MCF 10A (cell line): Measurements from ENCODE around the gene SBNO1. TPM values are rescaled to one million over a fixed set of nuclear protein-coding genes. Genes with fewer than 3 reads are reported as not detected.

Experiments
- BruUV-seq: library from RNA; stranded (reverse); fragments of 400-500 nt; replicated peaks from 2 replicates; lab custom pipeline; 2021; lab: Mats Ljungman, UMichigan
- CTCF ChIA-PET: fragments of 300-600 bp; sonication (Branson Sonifier 250); formaldehyde crosslinking; extraction: SDS; loops from one replicate; lab custom pipeline; 2021; ENCODE audit warnings: antibody characterized with exemption, inconsistent platforms; lab: Yijun Ruan, JAX
- POLR2A ChIA-PET: fragments of 300-600, 350-650 bp; sonication (Branson Sonifier 250); formaldehyde crosslinking; extraction: SDS; loops from one replicate; lab custom pipeline; 2020; ENCODE audit warnings: antibody characterized with exemption, inconsistent platforms; lab: Yijun Ruan, JAX
- DNase-seq: peaks from one replicate; pipeline ENCODE4 v3.0.0-alpha.2; 2018; ENCODE audit not compliant: unreplicated experiment
- H3K27ac Mint-ChIP-seq: one replicate; pipeline ENCODE4 v1.8.0; 2022; ENCODE audit warnings: mild to moderate bottlenecking, low read depth, mixed read lengths; ENCODE audit not compliant: unreplicated experiment
- H3K27me3 Mint-ChIP-seq: one replicate; pipeline ENCODE4 v1.8.0; 2022; ENCODE audit warnings: mixed read lengths; ENCODE audit not compliant: insufficient read depth, unreplicated experiment
- H3K36me3 Mint-ChIP-seq: one replicate; pipeline ENCODE4 v1.8.0; 2022; ENCODE audit warnings: mild to moderate bottlenecking, moderate library complexity, mixed read lengths; ENCODE audit not compliant: insufficient read depth, unreplicated experiment
- H3K4me1 Mint-ChIP-seq: one replicate; pipeline ENCODE4 v1.8.0; 2022; ENCODE audit warnings: mixed read lengths; ENCODE audit not compliant: insufficient read depth, unreplicated experiment
- H3K4me3 Mint-ChIP-seq: one replicate; pipeline ENCODE4 v1.8.0; 2022; ENCODE audit warnings: mild to moderate bottlenecking, moderate library complexity, mixed read lengths; ENCODE audit not compliant: unreplicated experiment
- H3K9me3 Mint-ChIP-seq: one replicate; pipeline ENCODE4 v1.8.0; 2022; ENCODE audit warnings: mixed read lengths; ENCODE audit not compliant: unreplicated experiment
- intact Hi-C: fragments of 100-400 bp; cut with micrococcal nuclease; formaldehyde crosslinking; loops from 2 replicates; pipeline ENCODE4 v1.14.1; 2022
- total RNA-seq: library from RNA; stranded (reverse); gene quantifications from 2 replicates; pipeline ENCODE4 v1.2.3, GENCODE V29; 2022
- TF ChIP-seq, protein P1 (sequence below): fragments of 200-600 bp; IDR thresholded peaks from one replicate; pipeline ENCODE4 v1.8.0; 2022; ENCODE audit warnings: antibody characterized with exemption, mild to moderate bottlenecking; ENCODE audit not compliant: unreplicated experiment

The SBNO1 gene
- total RNA-seq, 1 experiment from 2014 or later: 30.3 TPM

DNA sequence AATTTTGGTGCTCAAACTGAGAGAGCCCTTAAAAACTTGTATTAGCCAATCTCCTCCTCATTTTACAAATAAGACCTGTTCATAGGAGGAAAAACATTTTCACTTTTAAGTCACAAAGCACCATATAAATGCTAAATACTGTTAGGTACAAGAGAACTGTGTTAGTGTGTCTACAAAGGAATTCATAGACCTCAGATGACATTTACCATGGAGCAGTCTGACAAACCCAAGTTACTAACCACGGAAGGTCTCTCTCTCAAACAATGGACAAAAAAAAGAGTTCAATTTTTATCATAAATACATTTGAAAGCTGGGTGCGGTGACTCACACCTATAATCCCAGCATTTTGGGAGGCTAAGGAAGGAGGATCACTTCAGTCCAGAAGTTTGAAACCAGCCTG is 10.0 kb downstream of the SBNO1 start:
- TF ChIP-seq, protein P1, sequence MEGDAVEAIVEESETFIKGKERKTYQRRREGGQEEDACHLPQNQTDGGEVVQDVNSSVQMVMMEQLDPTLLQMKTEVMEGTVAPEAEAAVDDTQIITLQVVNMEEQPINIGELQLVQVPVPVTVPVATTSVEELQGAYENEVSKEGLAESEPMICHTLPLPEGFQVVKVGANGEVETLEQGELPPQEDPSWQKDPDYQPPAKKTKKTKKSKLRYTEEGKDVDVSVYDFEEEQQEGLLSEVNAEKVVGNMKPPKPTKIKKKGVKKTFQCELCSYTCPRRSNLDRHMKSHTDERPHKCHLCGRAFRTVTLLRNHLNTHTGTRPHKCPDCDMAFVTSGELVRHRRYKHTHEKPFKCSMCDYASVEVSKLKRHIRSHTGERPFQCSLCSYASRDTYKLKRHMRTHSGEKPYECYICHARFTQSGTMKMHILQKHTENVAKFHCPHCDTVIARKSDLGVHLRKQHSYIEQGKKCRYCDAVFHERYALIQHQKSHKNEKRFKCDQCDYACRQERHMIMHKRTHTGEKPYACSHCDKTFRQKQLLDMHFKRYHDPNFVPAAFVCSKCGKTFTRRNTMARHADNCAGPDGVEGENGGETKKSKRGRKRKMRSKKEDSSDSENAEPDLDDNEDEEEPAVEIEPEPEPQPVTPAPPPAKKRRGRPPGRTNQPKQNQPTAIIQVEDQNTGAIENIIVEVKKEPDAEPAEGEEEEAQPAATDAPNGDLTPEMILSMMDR: no peak
- Mint-ChIP-seq H3K4me1 (peaks cover 6% of the 10 kb centered on the region), H3K9me3 (no peaks in the 10 kb centered on the region), H3K4me3 (no peak overlapping the region), H3K27me3 (no peaks in the 10 kb centered on the region), H3K36me3 (peaks cover 27% of the 10 kb centered on the region), H3K27ac (no peak overlapping the region)
- intact Hi-C loops: no loop called here
- CTCF ChIA-PET: interaction anchor here (0.5 kb wide), 1 partner anchor 1310 kb away, joined by 3 read pairs; no protein-coding TSS in a partner anchor
- BruUV-seq: no TSS peak
- DNase-seq: no peak
- POLR2A ChIA-PET: interaction anchor here (0.6 to 2.1 kb wide), 2 partner anchors 9 to 29 kb away, joined by 3 to 14 read pairs; no protein-coding TSS in a partner anchor

DNA sequence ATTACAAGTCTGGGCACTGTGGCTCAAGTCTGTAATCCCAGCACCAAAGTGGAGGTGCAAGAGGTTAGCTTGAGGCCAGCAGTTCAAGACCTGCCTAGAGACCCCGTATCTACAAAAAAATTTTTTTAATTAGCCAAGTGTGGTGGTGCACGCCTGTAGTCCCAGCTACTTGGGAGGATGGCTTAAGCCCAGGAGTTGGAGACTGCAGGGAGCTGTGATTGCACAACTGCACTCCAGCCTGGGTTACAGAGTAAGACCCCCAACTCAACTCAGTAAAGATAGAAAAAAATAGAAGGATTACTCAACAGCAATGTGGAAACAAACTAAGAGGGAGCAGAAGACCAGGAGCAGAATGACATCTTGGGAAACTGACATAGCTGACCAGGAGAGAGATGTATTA is 13.3 kb downstream of the SBNO1 start:
- Mint-ChIP-seq H3K9me3 (no peaks in the 10 kb centered on the region), H3K27ac (no peak overlapping the region), H3K27me3 (no peaks in the 10 kb centered on the region), H3K4me3 (no peak overlapping the region), H3K4me1 (peaks cover 6% of the 10 kb centered on the region), H3K36me3 (peaks cover 54% of the 10 kb centered on the region)
- POLR2A ChIA-PET: interaction anchor here (0.7 to 1.3 kb wide), 3 partner anchors 9 to 294 kb away, joined by 3 to 6 read pairs (median 4); partner anchors contain the start of gene KMT5A
- BruUV-seq: no TSS peak
- intact Hi-C loops: no loop called here
- no peak for DNase-seq
- CTCF ChIA-PET: interaction anchor here (0.6 to 1.3 kb wide), 2 partner anchors 14 to 58 kb away, joined by 3 read pairs; no protein-coding TSS in a partner anchor
- TF ChIP-seq, protein P1: no peak

DNA sequence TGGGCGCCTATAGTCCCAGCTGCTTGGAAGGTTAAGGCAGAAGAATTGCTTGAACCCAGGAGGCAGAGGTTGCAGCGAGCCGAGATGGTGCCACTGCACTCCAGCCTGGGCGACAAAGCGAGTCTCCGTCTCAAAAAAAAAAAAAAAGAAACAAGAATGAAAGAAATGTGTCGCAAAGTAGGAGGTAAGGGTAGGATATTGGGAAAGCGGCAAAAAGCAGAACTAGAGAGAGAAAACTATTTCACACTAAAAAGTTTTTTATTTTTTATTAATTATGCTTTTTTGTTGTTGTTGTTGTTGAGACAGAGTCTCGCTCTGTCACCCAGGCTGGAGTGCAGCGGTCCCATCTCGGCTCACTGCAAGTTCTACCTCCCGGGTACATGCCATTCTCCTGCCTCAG is 17.7 kb downstream of the SBNO1 start:
- no peak overlapping the region for H3K27ac Mint-ChIP-seq
- intact Hi-C loops: no loop called here
- H3K27me3 Mint-ChIP-seq: no peaks in the 10 kb centered on the region
- H3K4me1 Mint-ChIP-seq: no peaks in the 10 kb centered on the region
- ChIA-PET CTCF (interaction anchor here (0.7 kb wide), 1 partner anchor 10 kb away, joined by 3 read pairs; no protein-coding TSS in a partner anchor), POLR2A (interaction anchor here (1.0 to 1.6 kb wide), 2 partner anchors 13 to 114 kb away, joined by 3 to 5 read pairs; partner anchors contain the start of genes MPHOSPH9 and MTRFR)
- H3K9me3 Mint-ChIP-seq: no peaks in the 10 kb centered on the region
- H3K36me3 Mint-ChIP-seq: peaks cover 81% of the 10 kb centered on the region
- BruUV-seq: no TSS peak
- H3K4me3 Mint-ChIP-seq: no peak overlapping the region
- TF ChIP-seq, protein P1: no peak
- DNase-seq: no peak

GRCh38 chr12:123344086-123344485 is 20.6 kb downstream of the SBNO1 start:
- TF ChIP-seq, protein P1: no peak
- Mint-ChIP-seq H3K36me3 (peaks cover 99% of the 10 kb centered on the region), H3K4me1 (no peaks in the 10 kb centered on the region), H3K27ac (no peak overlapping the region), H3K27me3 (no peaks in the 10 kb centered on the region), H3K4me3 (no peak overlapping the region), H3K9me3 (no peaks in the 10 kb centered on the region)
- no peak for DNase-seq
- ChIA-PET POLR2A (interaction anchor here (1.1 kb wide), 1 partner anchor 22 kb away, joined by 5 read pairs; no protein-coding TSS in a partner anchor), CTCF (interaction anchor here (1.8 to 1.9 kb wide), 2 partner anchors 21 to 74 kb away, joined by 4 to 6 read pairs; no protein-coding TSS in a partner anchor)
- BruUV-seq: no TSS peak
- intact Hi-C loops: no loop called here
